Fibroblast of lung (primary cell): Measurements from ENCODE around the gene ILDR1. TPM values are rescaled to one million over a fixed set of nuclear protein-coding genes. Genes with fewer than 3 reads are reported as not detected.

Experiments
- DNase-seq, 2 donors: peaks; one replicate each; pipeline versions ENCODE4 v3.0.0 to v3.0.0-alpha.2; 2010; ENCODE audit warnings: low read depth in 2 of 2
- H2AFZ ChIP-seq: 2 replicates; pipeline ENCODE4 v1.5.1; 2012; ENCODE audit warnings: low read length, control low read depth, inconsistent platforms
- H3K27ac ChIP-seq: 2 replicates; pipeline ENCODE4 v1.5.1; 2011; ENCODE audit warnings: low read length, control low read depth; ENCODE audit not compliant: insufficient read depth
- H3K27me3 ChIP-seq: 2 replicates; pipeline ENCODE4 v1.5.1; 2011; ENCODE audit warnings: mild to moderate bottlenecking, low read length; ENCODE audit not compliant: control insufficient read depth, insufficient read depth
- H3K36me3 ChIP-seq: 2 replicates; pipeline ENCODE4 v1.5.1; 2011; ENCODE audit warnings: low read length; ENCODE audit not compliant: control insufficient read depth, insufficient read depth
- H3K4me1 ChIP-seq: 2 replicates; pipeline ENCODE4 v1.5.1; 2011; ENCODE audit warnings: low read length; ENCODE audit not compliant: control insufficient read depth, insufficient read depth; ENCODE audit errors: extremely low read depth
- H3K4me2 ChIP-seq: 2 replicates; pipeline ENCODE4 v1.5.1; 2011; ENCODE audit warnings: low read length, control low read depth; ENCODE audit not compliant: insufficient read depth; ENCODE audit errors: extremely low read depth
- H3K4me3 ChIP-seq, 4 experiments: fragments of 200-600 bp in 1 of 4; sonication (generic) in 1 of 4; replicated peaks in 1 of 4; 2 replicates each; pipeline ENCODE4 v1.5.1; 2011 to 2016; ENCODE audit warnings: low read length in 4 of 4, low read depth in 3 of 4, mild to moderate bottlenecking in 3 of 4, control low read depth in 2 of 4, inconsistent platforms in 1 of 4, mixed read lengths in 1 of 4; ENCODE audit not compliant: insufficient read depth in 1 of 4; ENCODE audit errors: control extremely low read depth in 1 of 4
- H3K79me2 ChIP-seq: 2 replicates; pipeline ENCODE4 v1.5.1; 2012; ENCODE audit warnings: mild to moderate bottlenecking, low read length, inconsistent platforms; ENCODE audit not compliant: control insufficient read depth, insufficient read depth
- H3K9ac ChIP-seq: 2 replicates; pipeline ENCODE4 v1.5.1; 2011; ENCODE audit warnings: mild to moderate bottlenecking, low read length, control low read depth; ENCODE audit not compliant: insufficient read depth
- H3K9me3 ChIP-seq: 2 replicates; pipeline ENCODE4 v1.5.1; 2012; ENCODE audit warnings: low read depth, low read length; ENCODE audit not compliant: control insufficient read depth, insufficient read depth
- H4K20me1 ChIP-seq: 2 replicates; pipeline ENCODE4 v1.5.1; 2011; ENCODE audit warnings: low read length; ENCODE audit not compliant: control insufficient read depth, insufficient read depth; ENCODE audit errors: extremely low read depth
- EZH2 ChIP-seq: IDR thresholded peaks from 2 replicates; pipeline ENCODE4 v1.5.1; 2012; ENCODE audit warnings: low read length, control low read depth, mild to moderate bottlenecking; ENCODE audit errors: missing control alignments
- polyA plus RNA-seq, 2 donors: library from polyadenylated mRNA; depleted of rRNA in 1 of 2; stranded (reverse) in 1 of 2; unstranded in 1 of 2; fragments of >200 nt; gene quantifications; 2 replicates each; pipeline ENCODE4 v1.2.1, GENCODE V29; 2011 to 2012; ENCODE audit warnings: missing spikeins in 1 of 2
- total RNA-seq: library from RNA; depleted of rRNA; stranded (reverse); fragments of >200 nt; gene quantifications from 2 replicates; pipeline ENCODE4 v1.2.1, GENCODE V29; 2014
- TF ChIP-seq, protein P1 (sequence below), 2 donors: IDR thresholded peaks in 1 of 2; conservative IDR thresholded peaks in 1 of 2; 1 replicate in 1 of 2; 2 replicates in 1 of 2; pipeline ENCODE4 v1.5.1; 2011 to 2012; ENCODE audit warnings: low read length in 2 of 2, control low read depth in 1 of 2, inconsistent platforms in 1 of 2, low read depth in 1 of 2, mild to moderate bottlenecking in 1 of 2

ILDR1 gene
- total and polyA plus RNA-seq, 2 donors (not counting 1 experiment from before 2014, with no cell fraction given), result not detected

DNA sequence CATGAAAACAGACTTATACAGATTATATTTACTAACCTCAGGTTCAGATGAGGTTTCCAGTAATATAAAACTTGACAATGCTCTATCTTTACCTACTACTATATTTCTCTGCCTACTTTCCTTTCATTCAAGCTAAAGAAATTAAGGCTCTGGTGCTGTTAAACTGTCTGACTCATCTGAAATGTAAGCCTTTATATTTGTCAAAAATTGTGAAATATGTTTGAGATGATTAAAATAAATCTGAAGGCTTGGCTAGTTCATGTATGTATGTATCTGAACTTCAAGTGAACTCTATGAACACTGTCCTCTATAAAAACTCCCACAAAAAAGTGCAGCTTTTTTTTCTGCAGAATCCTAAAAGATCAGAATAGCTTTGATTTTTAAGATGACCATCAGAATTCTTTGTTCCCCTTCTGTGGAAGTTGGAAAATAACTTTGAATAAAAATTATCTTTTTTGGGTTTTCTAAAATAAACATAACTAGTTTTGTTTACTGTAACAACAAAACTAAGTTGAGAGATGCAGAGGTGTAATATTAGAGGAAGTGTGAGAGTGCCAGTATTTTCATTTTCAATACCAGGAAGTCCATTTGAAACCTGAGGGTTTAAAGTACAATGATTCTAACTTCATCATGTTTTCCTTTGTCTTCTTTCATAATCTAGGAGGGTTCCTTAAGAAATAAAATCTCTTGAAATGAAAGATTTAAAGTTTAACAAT is 42.2 kb downstream of the ILDR1 start:
- no peaks in the 10 kb centered on the region for H3K9me3 ChIP-seq
- no peak overlapping the region for H3K4me2 ChIP-seq
- H2AFZ ChIP-seq, result no peak overlapping the region
- H3K4me1 ChIP-seq, result no peaks in the 10 kb centered on the region
- no peak overlapping the region for H3K27ac ChIP-seq
- H3K27me3 ChIP-seq, result no peaks in the 10 kb centered on the region
- H3K79me2 ChIP-seq, result no peaks in the 10 kb centered on the region
- H3K9ac ChIP-seq, result no peak overlapping the region
- DNase-seq, result no peak
- no peak overlapping the region for H3K4me3 ChIP-seq
- no peak for TF ChIP-seq EZH2
- TF ChIP-seq, protein P1, sequence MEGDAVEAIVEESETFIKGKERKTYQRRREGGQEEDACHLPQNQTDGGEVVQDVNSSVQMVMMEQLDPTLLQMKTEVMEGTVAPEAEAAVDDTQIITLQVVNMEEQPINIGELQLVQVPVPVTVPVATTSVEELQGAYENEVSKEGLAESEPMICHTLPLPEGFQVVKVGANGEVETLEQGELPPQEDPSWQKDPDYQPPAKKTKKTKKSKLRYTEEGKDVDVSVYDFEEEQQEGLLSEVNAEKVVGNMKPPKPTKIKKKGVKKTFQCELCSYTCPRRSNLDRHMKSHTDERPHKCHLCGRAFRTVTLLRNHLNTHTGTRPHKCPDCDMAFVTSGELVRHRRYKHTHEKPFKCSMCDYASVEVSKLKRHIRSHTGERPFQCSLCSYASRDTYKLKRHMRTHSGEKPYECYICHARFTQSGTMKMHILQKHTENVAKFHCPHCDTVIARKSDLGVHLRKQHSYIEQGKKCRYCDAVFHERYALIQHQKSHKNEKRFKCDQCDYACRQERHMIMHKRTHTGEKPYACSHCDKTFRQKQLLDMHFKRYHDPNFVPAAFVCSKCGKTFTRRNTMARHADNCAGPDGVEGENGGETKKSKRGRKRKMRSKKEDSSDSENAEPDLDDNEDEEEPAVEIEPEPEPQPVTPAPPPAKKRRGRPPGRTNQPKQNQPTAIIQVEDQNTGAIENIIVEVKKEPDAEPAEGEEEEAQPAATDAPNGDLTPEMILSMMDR (conservative IDR thresholded peaks at IDR 0.05 in 1 of 2, IDR thresholded peaks at IDR 0.05 in 1 of 2; ENCODE audit: low read depth in 1 of 2, low read length in 2 of 2), result no peak
- H3K36me3 ChIP-seq, result no peaks in the 10 kb centered on the region
- H4K20me1 ChIP-seq, result no peaks in the 10 kb centered on the region

- Histone ChIP-seq H4K20me1 (no peaks in the 10 kb centered on the region), H3K9ac (no peak overlapping the region), H3K4me2 (no peak overlapping the region), H3K9me3 (no peaks in the 10 kb centered on the region), H3K4me1 (no peaks in the 10 kb centered on the region), H3K36me3 (no peaks in the 10 kb centered on the region), H3K79me2 (no peaks in the 10 kb centered on the region), H3K27me3 (no peaks in the 10 kb centered on the region), H3K27ac (no peak overlapping the region), H2AFZ (no peak overlapping the region), H3K4me3 (no peak overlapping the region)
- no peak for DNase-seq
- TF ChIP-seq, protein P1 (conservative IDR thresholded peaks at IDR 0.05 in 1 of 2, IDR thresholded peaks at IDR 0.05 in 1 of 2; ENCODE audit: low read depth in 1 of 2, low read length in 2 of 2), result no peak
- TF ChIP-seq EZH2, result no peak
Measured at GRCh38 chr3:121979246-121979645, 42.8 kb downstream of the ILDR1 start.

DNA sequence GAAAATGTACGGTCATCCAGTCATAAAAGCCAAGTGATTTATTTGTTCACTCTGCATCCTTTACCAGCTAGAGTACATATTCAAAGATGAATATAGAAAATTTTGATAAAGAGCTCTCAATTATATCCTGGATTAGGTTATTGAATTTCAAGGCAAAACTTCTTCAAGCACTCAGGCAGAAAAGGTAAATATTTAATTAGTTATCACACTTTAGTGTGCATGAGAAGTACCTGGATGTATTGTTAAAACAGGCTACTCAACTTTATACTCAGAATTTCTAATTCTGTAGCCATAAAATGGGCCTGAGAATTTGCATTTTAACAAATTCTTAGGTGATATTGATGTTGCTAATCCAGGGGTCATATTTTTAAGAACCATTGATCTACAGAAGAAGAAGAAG is 45.3 kb downstream of the ILDR1 start:
- no peak overlapping the region for H3K4me2 ChIP-seq
- H3K36me3 ChIP-seq, result no peaks in the 10 kb centered on the region
- H3K27me3 ChIP-seq, result no peaks in the 10 kb centered on the region
- H2AFZ ChIP-seq, result no peak overlapping the region
- H3K9ac ChIP-seq, result no peak overlapping the region
- no peaks in the 10 kb centered on the region for H4K20me1 ChIP-seq
- H3K4me3 ChIP-seq, result no peak overlapping the region
- TF ChIP-seq, protein P1 (conservative IDR thresholded peaks at IDR 0.05 in 1 of 2, IDR thresholded peaks at IDR 0.05 in 1 of 2; ENCODE audit: low read depth in 1 of 2, low read length in 2 of 2), result no peak
- no peak for TF ChIP-seq EZH2
- H3K27ac ChIP-seq, result no peak overlapping the region
- H3K4me1 ChIP-seq, result no peaks in the 10 kb centered on the region
- no peaks in the 10 kb centered on the region for H3K9me3 ChIP-seq
- DNase-seq, result no peak
- H3K79me2 ChIP-seq, result no peaks in the 10 kb centered on the region
